KBM-7 (cell line): ENCODE data around the gene PLK5.
"Not testable (repeated sequence)": the region's sequence is repeated elsewhere in the genome, so short reads cannot be mapped to it uniquely, and the experiment has no call there.

Source experiments
- DNase-seq: peaks from one replicate; pipeline ENCODE4 v3.0.0-alpha.2; 2015
- in situ Hi-C: fragments of 300-500 bp; cut with MboI; formaldehyde crosslinking; loops from 2 replicates; pipeline ENCODE4 v1.14.3; 2020; ENCODE audit warnings: low sequenced_read_pairs, low pct_unique_long_range_greater_than_20kb, mixed read lengths

Gene PLK5

DNA sequence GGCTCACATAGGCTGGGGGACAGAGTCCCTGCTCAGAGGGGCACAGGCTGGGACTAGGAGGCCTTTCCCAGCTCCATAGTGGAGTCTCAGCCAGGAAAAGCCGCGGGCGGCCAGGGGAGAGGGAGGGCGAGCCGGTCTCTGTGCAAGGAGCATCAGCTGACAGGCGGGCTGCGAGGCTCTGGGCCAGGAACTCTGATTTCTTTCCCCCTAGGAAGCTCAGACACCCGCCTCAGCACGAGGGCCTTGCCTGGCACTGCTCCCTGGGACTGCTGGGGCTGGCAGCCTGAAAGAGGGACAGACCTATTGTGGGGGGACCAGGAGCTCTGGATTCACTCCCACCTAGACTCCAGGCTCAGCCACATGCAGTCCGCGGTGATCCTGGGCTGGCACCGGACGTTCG, 2.2 kb upstream of the PLK5 start:
- DNase-seq, result no peak
- in situ Hi-C loops, result no loop called here

GRCh38 chr19:1522061-1522460, 1.8 kb upstream of the PLK5 start:
- in situ Hi-C loops, result no loop called here
- DNase-seq, result no peak

GRCh38 chr19:1522838-1523237, 1.0 kb upstream of the PLK5 start:
- DNase-seq, result no peak
- in situ Hi-C loops, result no loop called here

DNA sequence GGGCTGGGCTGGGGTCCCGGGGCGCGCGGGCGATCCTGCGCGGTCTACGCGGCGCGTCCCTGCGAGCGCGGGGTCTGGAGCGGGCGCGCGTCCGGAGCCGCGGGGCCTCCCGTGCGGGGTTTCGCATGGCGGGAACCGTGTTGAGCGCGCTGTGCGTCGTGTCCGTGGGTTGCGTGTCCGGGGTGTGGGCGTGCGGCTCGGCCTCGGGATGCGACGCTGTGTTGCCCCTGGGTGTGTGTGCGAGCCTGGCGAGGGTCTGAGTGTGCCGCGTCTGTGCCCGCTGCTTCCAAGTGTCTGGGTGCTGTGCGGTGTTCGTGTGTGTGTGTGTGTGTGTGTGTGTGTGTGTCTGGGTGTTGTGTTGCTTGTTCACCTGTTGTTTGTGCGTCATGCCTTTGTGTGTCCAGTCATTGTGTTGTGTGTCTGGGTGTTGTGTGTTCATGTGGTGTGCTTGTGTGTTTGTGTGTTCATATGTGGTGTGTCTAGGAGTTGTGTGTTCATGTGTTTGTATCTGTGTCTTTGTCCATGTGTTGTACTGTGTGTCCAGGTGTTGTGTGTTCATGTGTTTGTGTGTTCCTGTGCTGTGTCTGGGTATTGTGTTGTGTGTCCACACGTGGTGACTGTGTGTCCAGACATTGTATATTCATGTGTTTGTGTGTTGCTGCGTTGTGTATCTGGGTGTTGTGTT, 552 bp downstream of the PLK5 start:
- in situ Hi-C loops, result no loop called here
- no peak for DNase-seq

DNA sequence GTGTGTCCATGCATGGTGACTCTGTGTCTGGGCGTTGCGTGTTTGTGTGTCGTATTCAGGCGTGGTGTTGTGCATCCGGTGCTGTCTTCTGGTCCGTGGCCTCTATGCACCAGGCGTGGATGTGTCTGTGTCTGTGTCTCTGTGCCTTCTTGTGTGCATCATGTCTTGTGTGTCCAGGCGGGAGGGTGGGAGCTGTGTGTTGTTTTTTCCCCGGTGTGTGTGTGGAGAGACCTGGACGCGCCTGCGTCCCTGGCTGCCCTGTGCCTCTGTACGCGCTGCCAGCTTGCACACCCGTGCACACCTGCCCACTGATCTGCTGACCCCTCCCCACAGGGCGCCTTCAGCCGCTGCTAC, 1.1 kb downstream of the PLK5 start:
- DNase-seq, result no peak
- in situ Hi-C loops, result no loop called here

DNA sequence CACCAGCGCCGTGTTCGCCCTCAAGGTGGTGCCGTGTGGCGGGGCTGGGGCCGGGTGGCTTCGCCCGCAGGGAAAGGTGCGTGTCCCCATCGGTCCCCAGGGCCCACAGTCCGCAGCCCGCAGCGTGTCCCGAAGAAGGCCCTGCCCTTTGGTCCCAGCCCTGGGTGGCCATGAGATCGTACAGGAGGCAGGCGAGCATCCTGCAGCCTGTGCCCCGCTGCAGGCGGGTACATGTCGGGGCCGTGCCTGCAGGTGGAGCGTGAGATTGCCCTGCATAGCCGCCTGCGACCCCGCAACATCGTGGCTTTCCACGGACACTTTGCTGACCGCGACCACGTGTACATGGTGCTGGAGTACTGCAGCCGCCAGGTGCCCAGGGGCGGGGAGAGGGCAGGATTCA, 1.5 kb downstream of the PLK5 start:
- no peak for DNase-seq
- in situ Hi-C loops, result no loop called here

DNA sequence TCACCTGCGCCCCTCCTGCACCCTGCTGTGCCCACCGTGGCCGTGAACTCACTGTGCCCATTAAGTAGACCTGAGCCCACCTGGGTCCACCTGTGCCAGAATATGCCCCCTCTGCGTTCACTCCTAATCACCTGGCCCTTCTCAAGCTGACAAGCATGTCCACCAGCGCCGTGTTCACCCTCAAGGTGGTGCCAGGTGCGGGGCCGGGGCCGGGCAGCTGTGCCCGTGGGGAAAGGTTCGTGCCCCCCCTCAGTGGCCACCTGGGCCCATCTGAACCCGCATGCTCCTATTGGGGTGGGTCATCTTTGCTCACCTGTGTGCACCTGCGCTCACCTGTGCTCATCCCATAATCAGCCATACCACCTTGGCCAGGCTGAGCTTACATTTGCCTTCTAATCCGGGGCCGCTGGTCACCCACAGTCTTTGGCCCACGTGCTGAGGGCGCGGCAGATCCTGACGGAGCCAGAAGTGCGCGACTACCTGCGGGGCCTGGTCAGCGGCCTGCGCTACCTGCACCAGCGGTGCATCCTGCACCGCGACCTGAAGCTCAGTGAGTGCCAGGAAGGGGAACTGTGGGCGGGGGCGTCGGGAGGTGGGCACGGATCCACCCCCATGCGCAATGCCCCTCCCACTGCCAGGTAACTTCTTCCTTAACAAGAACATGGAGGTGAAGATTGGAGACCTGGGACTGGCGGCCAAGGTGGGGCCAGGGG, 2.3 kb downstream of the PLK5 start:
- in situ Hi-C loops, result no loop called here
- no peak for DNase-seq

DNA sequence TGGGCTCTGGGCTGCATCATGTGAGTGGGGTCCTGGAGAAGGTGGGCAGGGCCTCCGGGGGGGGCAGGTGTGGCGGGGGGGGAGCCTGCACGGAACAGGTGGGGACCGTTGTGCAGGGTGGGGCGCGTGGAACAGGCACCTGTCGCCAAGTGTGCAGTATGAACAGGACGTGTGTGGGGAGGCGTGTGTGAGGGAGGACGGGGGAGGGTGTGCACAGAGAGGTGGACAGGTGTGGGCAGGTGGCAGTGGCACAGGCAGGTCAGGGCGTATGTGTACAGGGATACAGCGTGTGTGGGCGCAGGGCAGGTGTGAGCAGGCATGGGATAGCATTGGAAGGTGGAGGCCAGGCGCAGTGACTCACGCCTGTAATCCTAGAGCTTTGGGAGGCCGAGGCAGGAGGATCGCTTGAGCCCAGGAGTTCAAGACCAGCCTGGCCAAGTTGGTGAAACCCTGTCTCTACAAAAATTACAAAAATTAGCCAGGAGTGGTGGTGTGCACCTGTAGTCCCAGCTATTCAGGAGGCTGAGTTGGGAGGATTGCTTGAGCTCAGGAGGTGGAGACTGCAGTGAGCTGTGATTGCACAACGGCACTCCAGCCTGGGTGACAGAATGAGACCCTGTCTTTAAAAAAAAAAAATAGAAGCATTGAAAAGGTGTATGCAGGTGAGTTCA, 3.2 kb downstream of the PLK5 start:
- no peak for DNase-seq
- in situ Hi-C loops, result no loop called here

DNA sequence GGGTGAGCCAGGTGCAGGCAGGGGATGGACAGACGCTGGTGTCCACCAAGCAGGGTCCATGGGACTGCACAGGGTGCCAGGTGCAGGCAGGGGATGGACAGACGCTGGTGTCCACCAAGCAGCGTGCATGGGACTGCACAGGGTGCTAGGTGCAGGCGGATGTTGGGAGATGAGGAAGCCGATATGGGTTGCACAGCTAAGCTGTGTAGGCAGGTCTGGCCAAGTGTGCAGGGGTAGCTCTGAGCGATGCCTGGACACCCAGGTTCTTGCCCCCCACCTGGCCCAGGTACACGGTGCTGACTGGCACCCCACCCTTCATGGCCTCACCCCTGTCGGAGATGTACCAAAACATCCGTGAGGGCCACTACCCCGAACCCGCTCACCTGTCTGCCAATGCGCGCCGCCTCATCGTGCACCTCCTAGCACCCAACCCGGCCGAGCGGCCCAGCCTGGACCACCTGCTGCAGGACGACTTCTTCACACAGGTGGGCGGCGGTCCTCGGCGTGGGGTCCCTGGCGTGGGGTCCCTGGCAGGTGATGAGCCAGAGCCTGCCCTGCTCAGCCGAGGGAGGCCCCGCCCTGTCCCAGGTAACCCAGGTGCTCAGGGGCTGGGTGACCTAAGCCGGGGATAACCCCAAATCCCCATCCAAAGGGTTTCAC, 3.9 kb downstream of the PLK5 start:
- in situ Hi-C loops, result no loop called here
- DNase-seq, result no peak

DNA sequence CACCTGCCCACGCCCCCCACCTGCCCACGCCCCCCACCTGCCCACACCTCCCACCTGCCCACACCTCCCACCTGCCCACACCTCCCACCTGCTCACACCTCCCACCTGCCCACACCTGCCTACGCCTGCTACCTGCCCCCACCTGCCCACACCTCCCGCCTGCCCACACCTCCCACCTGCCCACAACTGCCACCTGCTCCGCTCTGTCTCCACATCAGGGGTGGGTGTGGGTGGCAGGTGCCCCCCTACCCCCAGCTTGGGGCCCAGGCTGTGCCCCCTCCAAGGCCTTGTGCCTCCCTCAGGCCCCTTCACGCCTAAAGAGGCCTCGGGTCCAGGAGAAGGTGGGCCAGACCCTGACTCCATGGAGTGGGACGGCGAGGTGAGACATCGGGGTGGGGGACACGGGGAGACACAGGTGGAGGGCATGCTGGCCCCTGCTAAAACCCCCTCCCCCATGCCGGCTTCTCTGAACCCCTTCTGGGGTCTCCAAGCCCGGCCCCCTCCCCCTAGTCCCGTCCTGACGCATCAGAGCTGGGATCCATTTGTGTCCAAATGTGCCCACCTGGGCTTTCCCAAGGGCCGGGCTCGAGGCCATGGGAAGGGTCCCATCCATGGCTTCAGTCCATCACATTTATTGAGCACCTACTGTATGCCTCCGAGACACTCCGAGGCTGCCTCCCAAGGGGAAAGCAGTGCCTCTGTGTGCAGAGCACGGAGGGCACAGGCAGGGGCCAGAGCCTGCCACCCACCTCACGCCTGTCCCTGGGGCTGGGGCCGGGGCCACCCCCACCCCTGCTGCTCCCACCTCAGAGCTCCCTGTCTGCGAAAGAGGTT, 4.9 kb downstream of the PLK5 start:
- no peak for DNase-seq
- in situ Hi-C loops, result no loop called here

- DNase-seq, result no peak
- in situ Hi-C loops, result no loop called here
Measured at GRCh38 chr19:1529430-1529816, 5.5 kb downstream of the PLK5 start.

DNA sequence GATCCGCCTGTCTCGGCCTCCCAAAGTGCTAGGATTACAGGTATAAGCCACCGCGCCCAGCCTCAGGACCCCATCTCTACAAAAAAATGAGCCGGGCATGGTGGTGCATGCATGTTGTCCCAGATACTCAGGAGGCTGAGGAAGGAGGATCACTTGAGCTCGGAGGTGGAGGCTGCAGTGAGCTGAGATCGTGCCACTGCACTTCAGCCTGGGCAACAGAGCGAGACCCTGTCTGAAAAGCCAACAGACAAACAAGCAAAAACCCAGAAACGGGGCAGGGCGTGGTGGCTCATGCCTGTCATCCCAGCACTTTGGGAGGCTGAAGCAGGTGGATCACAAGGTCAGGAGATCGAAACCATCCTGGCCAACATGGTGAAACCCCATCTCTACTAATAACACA, 7.0 kb downstream of the PLK5 start:
- DNase-seq, in situ Hi-C loops: not testable (repeated sequence)

GRCh38 chr19:1531587-1531986, 7.7 kb downstream of the PLK5 start:
- in situ Hi-C loops, result no loop called here
- no peak for DNase-seq

GRCh38 chr19:1532003-1532402, 8.1 kb downstream of the PLK5 start:
- in situ Hi-C loops, result no loop called here
- DNase-seq, result no peak

- no peak for DNase-seq
- in situ Hi-C loops, result no loop called here
Measured at GRCh38 chr19:1533510-1534150, 9.8 kb downstream of the PLK5 start.

DNA sequence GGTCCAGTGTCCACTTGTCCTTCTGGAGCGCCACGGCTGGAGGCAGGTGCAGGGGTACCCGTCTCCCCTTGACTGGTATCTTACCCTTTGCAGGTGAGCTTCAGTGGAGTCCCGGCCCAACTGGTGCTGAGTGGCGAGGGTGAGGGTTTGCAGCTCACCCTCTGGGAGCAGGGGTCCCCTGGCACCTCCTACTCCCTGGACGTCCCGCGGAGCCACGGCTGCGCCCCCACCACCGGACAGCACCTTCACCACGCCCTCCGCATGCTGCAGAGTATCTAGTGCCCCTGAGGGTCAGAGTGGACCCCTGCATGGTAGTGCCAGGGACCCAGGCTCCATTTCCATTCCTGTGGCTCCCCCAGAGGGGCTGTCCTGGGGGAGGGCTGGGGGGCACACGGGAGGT, 11.1 kb downstream of the PLK5 start:
- in situ Hi-C loops, result no loop called here
- DNase-seq, result no peak

- in situ Hi-C loops, DNase-seq: not testable (repeated sequence)
Measured at GRCh38 chr19:1535699-1536098, 11.8 kb downstream of the PLK5 start.

- DNase-seq, result no peak
- in situ Hi-C loops, result no loop called here
Measured at GRCh38 chr19:1538978-1539377, 15.1 kb downstream of the PLK5 start.

- in situ Hi-C loops, DNase-seq: not testable (repeated sequence)
Measured at GRCh38 chr19:1539749-1540148, 15.9 kb downstream of the PLK5 start.
